ENCODE measurements around the gene GATAD2A.

- no peak for TF ChIP-seq POLR2A (IDR thresholded peaks at IDR 0.05; ENCODE audit: control extremely low read depth in 1 of 2, low read depth in 2 of 2, low read length in 2 of 2)
- no peak for TF ChIP-seq TBP (IDR thresholded peaks at IDR 0.05; ENCODE audit: low read depth, low read length)
- no peak for TF ChIP-seq CEBPB (IDR thresholded peaks at IDR 0.05; ENCODE audit: low read depth, low read length)
- no peak for TF ChIP-seq TCF12 (IDR thresholded peaks at IDR 0.05; ENCODE audit: low read depth, low read length)
- TF ChIP-seq CBX8 (IDR thresholded peaks at IDR 0.05; ENCODE audit: borderline replicate concordance, low read depth, low read length), result no peak
- no peak for TF ChIP-seq YY1 (IDR thresholded peaks at IDR 0.05; ENCODE audit: low read depth, low read length)
- no peak for TF ChIP-seq CTCF (IDR thresholded peaks at IDR 0.05; ENCODE audit: control extremely low read depth in 1 of 3, insufficient read depth in 1 of 3, low read depth in 1 of 3, low read length in 3 of 3)
- no peak for TF ChIP-seq MAX (IDR thresholded peaks at IDR 0.05)
- TF ChIP-seq EZH2 (IDR thresholded peaks at IDR 0.05; ENCODE audit: low read depth, low read length, severe bottlenecking), result no peak
- TF ChIP-seq HDAC2 (IDR thresholded peaks at IDR 0.05; ENCODE audit: borderline replicate concordance in 1 of 2, low read depth in 2 of 2, low read length in 2 of 2), result no peak
- no peak for TF ChIP-seq EGR1 (IDR thresholded peaks at IDR 0.05; ENCODE audit: borderline replicate concordance, low read depth, low read length)
- no peak for TF ChIP-seq ATF3 (IDR thresholded peaks at IDR 0.05; ENCODE audit: insufficient read depth, low read depth, low read length)
Measured at GRCh38 chr19:19523177-19523576, 117.7 kb downstream of the GATAD2A start.

All from H1 (cell line).